Endothelial cell (in vitro differentiated cells): ENCODE data around the gene TSPAN3. TPM values are rescaled to one million over a fixed set of nuclear protein-coding genes. Genes with fewer than 3 reads are reported as not detected.

Experiments
- DNase-seq: peaks from one replicate; pipeline ENCODE4 v3.0.0; 2021; ENCODE audit warnings: low spot score
- H3K27ac Mint-ChIP-seq: one replicate; pipeline ENCODE4 v1.8.0; 2021; ENCODE audit warnings: mixed read lengths, inconsistent platforms; ENCODE audit not compliant: unreplicated experiment
- H3K27me3 Mint-ChIP-seq: one replicate; pipeline ENCODE4 v1.8.0; 2021; ENCODE audit warnings: mild to moderate bottlenecking, moderate library complexity, mixed read lengths, inconsistent platforms; ENCODE audit not compliant: unreplicated experiment
- H3K36me3 Mint-ChIP-seq: one replicate; pipeline ENCODE4 v1.8.0; 2021; ENCODE audit warnings: mild to moderate bottlenecking, low read depth, mixed read lengths, inconsistent platforms; ENCODE audit not compliant: unreplicated experiment
- H3K4me1 Mint-ChIP-seq: one replicate; pipeline ENCODE4 v1.8.0; 2021; ENCODE audit warnings: mild to moderate bottlenecking, mixed read lengths, inconsistent platforms; ENCODE audit not compliant: unreplicated experiment
- H3K4me3 Mint-ChIP-seq: one replicate; pipeline ENCODE4 v1.8.0; 2021; ENCODE audit warnings: mild to moderate bottlenecking, mixed read lengths, inconsistent platforms; ENCODE audit not compliant: unreplicated experiment
- H3K9me3 Mint-ChIP-seq: one replicate; pipeline ENCODE4 v1.8.0; 2021; ENCODE audit warnings: mixed read lengths, inconsistent platforms; ENCODE audit not compliant: unreplicated experiment
- CTCF ChIP-seq: fragments of 200-600 bp; sonication (generic); IDR thresholded peaks from one replicate; pipeline ENCODE4 v1.5.0; 2021; ENCODE audit warnings: antibody characterized with exemption; ENCODE audit not compliant: unreplicated experiment
- total RNA-seq: library from RNA; stranded (reverse); fragmentation: NEBNext Ultra II Directional; extraction: Animal tissue kit (Norgen Biotek cat#: 25700); gene quantifications from one replicate; pipeline ENCODE4 v1.2.1, GENCODE V29; 2021; ENCODE audit not compliant: unreplicated experiment

The TSPAN3 gene
- total RNA-seq, 1 donor from 2014 or later = 140 TPM

GRCh38 chr15:77030048-77030927, 40.6 kb downstream of the TSPAN3 start:
- no peak for TF ChIP-seq CTCF
- DNase-seq = peak; percentile 4
- Mint-ChIP-seq H3K36me3 (no peaks in the 10 kb centered on the region), H3K4me3 (no peak overlapping the region), H3K4me1 (peaks cover 2% of the 10 kb centered on the region), H3K27ac (no peak overlapping the region), H3K27me3 (peaks cover 17% of the 10 kb centered on the region), H3K9me3 (no peaks in the 10 kb centered on the region)

GRCh38 chr15:77029166-77030047, 41.5 kb downstream of the TSPAN3 start:
- H3K4me1 Mint-ChIP-seq = peaks cover 2% of the 10 kb centered on the region
- H3K9me3 Mint-ChIP-seq = no peaks in the 10 kb centered on the region
- H3K4me3 Mint-ChIP-seq = no peak overlapping the region
- TF ChIP-seq CTCF = no peak
- peaks cover 16% of the 10 kb centered on the region for H3K27me3 Mint-ChIP-seq
- H3K27ac Mint-ChIP-seq = no peak overlapping the region
- H3K36me3 Mint-ChIP-seq = no peaks in the 10 kb centered on the region
- no peak for DNase-seq

- DNase-seq = peak; percentile 2
- Mint-ChIP-seq H3K4me3 (no peak overlapping the region), H3K9me3 (no peaks in the 10 kb centered on the region), H3K36me3 (no peaks in the 10 kb centered on the region), H3K4me1 (no peaks in the 10 kb centered on the region), H3K27me3 (peaks cover 13% of the 10 kb centered on the region), H3K27ac (no peak overlapping the region)
- TF ChIP-seq CTCF = no peak
These were observed 42.3 kb downstream of the TSPAN3 start for GRCh38 chr15:77028451-77029165.

GRCh38 chr15:77027697-77028450, 43.0 kb downstream of the TSPAN3 start:
- no peak for TF ChIP-seq CTCF
- Mint-ChIP-seq H3K27me3 (peaks cover 15% of the 10 kb centered on the region), H3K27ac (no peak overlapping the region), H3K4me3 (no peak overlapping the region), H3K36me3 (no peaks in the 10 kb centered on the region), H3K4me1 (no peaks in the 10 kb centered on the region), H3K9me3 (no peaks in the 10 kb centered on the region)
- DNase-seq = peak; percentile 30
